ENCODE results near the gene PLCG1.

PLCG1 gene

DNA sequence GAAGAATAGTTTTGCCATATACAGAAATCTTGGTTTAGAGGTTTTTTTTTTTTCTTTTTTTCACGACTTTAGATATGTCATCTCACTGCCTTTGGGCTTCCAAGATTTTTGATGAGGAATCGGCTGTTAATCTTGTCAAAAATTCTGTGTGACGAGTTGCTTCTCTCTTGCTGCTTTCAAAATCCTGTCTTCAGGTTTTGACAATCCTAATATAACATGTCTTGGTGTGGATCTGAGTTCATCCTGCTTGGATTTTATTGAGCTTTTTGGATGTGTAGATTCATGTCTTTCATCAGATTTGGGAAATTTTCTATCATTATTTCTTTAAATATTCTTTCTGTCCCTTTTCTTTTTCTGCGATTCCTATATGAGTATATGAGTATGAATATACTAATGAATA is 61.1 kb downstream of the PLCG1 start:
- TF ChIP-seq FOXP2 (optimal IDR thresholded peaks at IDR 0.05; ENCODE audit: borderline replicate concordance, extremely low read depth, extremely low read length, insufficient read depth): no peak

GRCh38 chr20:41200446-41201202 is 63.3 kb downstream of the PLCG1 start:
- TF ChIP-seq SIN3A (IDR thresholded peaks at IDR 0.05; ENCODE audit: borderline replicate concordance, insufficient read depth, low read length) (no peak), POLR2AphosphoS5 (IDR thresholded peaks at IDR 0.05; ENCODE audit: low read depth, low read length) (no peak), TAF1 (IDR thresholded peaks at IDR 0.05; ENCODE audit: borderline replicate concordance, insufficient read depth, low read length) (no peak), FOXP2 (optimal IDR thresholded peaks at IDR 0.05; ENCODE audit: borderline replicate concordance, extremely low read depth, extremely low read length, insufficient read depth) (no peak)
- TF ChIP-seq, protein P1, sequence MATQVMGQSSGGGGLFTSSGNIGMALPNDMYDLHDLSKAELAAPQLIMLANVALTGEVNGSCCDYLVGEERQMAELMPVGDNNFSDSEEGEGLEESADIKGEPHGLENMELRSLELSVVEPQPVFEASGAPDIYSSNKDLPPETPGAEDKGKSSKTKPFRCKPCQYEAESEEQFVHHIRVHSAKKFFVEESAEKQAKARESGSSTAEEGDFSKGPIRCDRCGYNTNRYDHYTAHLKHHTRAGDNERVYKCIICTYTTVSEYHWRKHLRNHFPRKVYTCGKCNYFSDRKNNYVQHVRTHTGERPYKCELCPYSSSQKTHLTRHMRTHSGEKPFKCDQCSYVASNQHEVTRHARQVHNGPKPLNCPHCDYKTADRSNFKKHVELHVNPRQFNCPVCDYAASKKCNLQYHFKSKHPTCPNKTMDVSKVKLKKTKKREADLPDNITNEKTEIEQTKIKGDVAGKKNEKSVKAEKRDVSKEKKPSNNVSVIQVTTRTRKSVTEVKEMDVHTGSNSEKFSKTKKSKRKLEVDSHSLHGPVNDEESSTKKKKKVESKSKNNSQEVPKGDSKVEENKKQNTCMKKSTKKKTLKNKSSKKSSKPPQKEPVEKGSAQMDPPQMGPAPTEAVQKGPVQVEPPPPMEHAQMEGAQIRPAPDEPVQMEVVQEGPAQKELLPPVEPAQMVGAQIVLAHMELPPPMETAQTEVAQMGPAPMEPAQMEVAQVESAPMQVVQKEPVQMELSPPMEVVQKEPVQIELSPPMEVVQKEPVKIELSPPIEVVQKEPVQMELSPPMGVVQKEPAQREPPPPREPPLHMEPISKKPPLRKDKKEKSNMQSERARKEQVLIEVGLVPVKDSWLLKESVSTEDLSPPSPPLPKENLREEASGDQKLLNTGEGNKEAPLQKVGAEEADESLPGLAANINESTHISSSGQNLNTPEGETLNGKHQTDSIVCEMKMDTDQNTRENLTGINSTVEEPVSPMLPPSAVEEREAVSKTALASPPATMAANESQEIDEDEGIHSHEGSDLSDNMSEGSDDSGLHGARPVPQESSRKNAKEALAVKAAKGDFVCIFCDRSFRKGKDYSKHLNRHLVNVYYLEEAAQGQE (IDR thresholded peaks at IDR 0.05; ENCODE audit: insufficient read depth in 1 of 2, low read depth in 2 of 2, low read length in 2 of 2): no peak

GRCh38 chr20:41201760-41202159 is 64.4 kb downstream of the PLCG1 start:
- no peak for TF ChIP-seq FOXP2 (optimal IDR thresholded peaks at IDR 0.05; ENCODE audit: borderline replicate concordance, extremely low read depth, extremely low read length, insufficient read depth)
- TF ChIP-seq SIN3A (IDR thresholded peaks at IDR 0.05; ENCODE audit: borderline replicate concordance, insufficient read depth, low read length): no peak
- no peak for TF ChIP-seq POLR2AphosphoS5 (IDR thresholded peaks at IDR 0.05; ENCODE audit: low read depth, low read length)
- TF ChIP-seq, protein P1 (IDR thresholded peaks at IDR 0.05; ENCODE audit: insufficient read depth in 1 of 2, low read depth in 2 of 2, low read length in 2 of 2): no peak
- no peak for TF ChIP-seq TAF1 (IDR thresholded peaks at IDR 0.05; ENCODE audit: borderline replicate concordance, insufficient read depth, low read length)

DNA sequence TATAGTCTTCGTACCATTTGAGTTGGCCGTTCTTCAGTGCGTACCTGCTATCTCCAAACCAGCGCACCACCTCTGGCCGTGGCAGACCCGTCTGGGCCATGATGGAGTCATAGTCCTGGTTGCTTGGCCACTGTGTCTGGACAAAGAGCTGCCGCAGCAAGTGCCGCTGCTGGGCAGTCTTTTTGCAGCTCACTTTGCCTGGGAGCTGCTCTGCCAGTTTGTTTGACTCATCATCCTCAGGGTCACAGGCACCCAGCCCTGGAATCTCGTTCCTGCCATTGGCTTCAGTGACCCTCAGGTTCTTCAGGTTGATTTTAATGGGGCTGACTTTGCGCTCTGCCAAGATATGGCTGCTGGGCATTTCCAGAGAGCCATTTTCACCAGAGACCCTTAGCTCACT is 65.1 kb downstream of the PLCG1 start:
- no peak for TF ChIP-seq TAF1 (IDR thresholded peaks at IDR 0.05; ENCODE audit: borderline replicate concordance, insufficient read depth, low read length)
- TF ChIP-seq, protein P1 (IDR thresholded peaks at IDR 0.05; ENCODE audit: insufficient read depth in 1 of 2, low read depth in 2 of 2, low read length in 2 of 2): no peak
- TF ChIP-seq POLR2AphosphoS5 (IDR thresholded peaks at IDR 0.05; ENCODE audit: low read depth, low read length): no peak
- TF ChIP-seq FOXP2 (optimal IDR thresholded peaks at IDR 0.05; ENCODE audit: borderline replicate concordance, extremely low read depth, extremely low read length, insufficient read depth): no peak
- TF ChIP-seq SIN3A (IDR thresholded peaks at IDR 0.05; ENCODE audit: borderline replicate concordance, insufficient read depth, low read length): no peak

DNA sequence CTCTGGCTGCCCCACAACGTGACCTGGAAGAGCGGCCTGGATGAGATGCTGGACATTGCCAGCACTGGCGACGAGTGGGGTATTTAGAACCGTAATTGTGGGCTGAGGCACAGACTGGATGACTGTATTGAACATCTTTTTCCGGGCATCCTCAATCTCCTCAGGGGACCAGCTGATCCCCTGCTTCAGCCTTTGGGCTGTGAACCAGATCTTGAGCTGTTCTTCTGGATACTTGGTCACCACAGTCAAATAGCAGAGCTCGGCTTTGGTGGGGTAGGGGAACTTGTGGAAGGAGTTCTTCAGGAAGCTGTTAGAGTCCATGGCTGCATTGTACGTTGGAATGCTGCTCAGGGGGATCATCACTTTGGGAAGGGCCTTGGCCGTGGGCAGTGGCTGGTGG is 66.3 kb downstream of the PLCG1 start:
- TF ChIP-seq POLR2AphosphoS5 (IDR thresholded peaks at IDR 0.05; ENCODE audit: low read depth, low read length): no peak
- TF ChIP-seq, protein P1 (IDR thresholded peaks at IDR 0.05; ENCODE audit: insufficient read depth in 1 of 2, low read depth in 2 of 2, low read length in 2 of 2): no peak
- no peak for TF ChIP-seq SIN3A (IDR thresholded peaks at IDR 0.05; ENCODE audit: borderline replicate concordance, insufficient read depth, low read length)
- TF ChIP-seq FOXP2 (optimal IDR thresholded peaks at IDR 0.05; ENCODE audit: borderline replicate concordance, extremely low read depth, extremely low read length, insufficient read depth): no peak
- TF ChIP-seq TAF1 (IDR thresholded peaks at IDR 0.05; ENCODE audit: borderline replicate concordance, insufficient read depth, low read length): no peak
